Caki2 (cell line): ENCODE results near the gene SIX2. TPM values are rescaled to one million over a fixed set of nuclear protein-coding genes. Genes with fewer than 3 reads are reported as not detected.

ENCODE experiments used
- DNase-seq: peaks from one replicate; pipeline ENCODE4 v3.0.0-alpha.2; 2015; ENCODE audit warnings: low read depth
- in situ Hi-C: cut with HindIII; loops from 2 replicates; pipeline ENCODE4 v1.10.0; 2016; ENCODE audit warnings: low sequenced_read_pairs, low pct_unique_long_range_greater_than_20kb, mixed read lengths
- total RNA-seq: library from RNA; depleted of rRNA; stranded (reverse); fragments of >200 nt; shearing (Covaris generic); gene quantifications from 2 replicates; pipeline ENCODE4 v1.2.3, GENCODE V29; 2014; ENCODE audit warnings: low replicate concordance

Gene SIX2
- total RNA-seq, 1 experiment from 2014 or later: 6.8 TPM

DNA sequence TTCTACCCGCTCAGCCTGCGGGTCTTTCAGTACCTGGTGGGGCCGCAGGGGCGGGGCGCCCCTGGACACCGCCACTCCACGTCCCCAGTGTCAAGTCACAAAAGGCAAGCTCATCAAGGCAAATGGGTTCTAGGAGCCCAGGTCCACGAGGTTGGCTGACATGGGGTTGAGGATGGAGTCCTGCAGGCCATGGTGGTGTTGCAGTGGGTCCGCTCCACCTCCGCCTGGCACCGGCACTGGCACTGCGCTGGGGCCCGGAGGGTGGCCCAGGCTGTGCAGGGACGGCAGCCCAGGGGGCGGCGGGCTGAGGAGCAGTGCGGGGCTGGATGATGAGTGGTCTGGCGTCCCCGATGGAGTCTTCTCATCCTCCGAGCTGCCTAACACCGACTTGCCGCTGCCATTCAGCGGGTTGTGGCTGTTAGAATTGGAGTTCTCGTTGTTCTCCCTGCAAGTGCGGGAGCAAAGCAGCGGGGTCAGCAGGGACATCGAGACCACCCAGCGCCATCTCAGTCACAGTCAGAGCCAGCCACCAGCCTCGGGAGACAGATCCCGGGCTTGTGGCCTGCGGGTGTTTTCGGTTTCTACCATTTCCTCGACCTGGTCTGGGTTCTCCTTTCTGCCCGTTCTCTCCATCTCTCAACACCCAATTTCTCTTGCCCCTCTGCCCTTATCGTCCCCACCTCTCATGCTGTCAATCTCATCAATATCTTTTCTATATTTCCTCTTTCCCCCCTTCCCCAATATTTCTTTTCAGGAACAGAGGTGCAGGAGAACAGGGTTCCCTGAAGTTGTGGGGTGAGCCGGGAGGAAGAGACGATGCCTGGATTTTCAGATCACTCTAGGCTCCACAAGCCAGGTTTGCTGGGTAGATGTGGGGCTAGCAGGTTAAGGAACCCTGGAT lies 3.0 kb downstream of the SIX2 start:
- in situ Hi-C loops: no loop called here
- no peak for DNase-seq

DNA sequence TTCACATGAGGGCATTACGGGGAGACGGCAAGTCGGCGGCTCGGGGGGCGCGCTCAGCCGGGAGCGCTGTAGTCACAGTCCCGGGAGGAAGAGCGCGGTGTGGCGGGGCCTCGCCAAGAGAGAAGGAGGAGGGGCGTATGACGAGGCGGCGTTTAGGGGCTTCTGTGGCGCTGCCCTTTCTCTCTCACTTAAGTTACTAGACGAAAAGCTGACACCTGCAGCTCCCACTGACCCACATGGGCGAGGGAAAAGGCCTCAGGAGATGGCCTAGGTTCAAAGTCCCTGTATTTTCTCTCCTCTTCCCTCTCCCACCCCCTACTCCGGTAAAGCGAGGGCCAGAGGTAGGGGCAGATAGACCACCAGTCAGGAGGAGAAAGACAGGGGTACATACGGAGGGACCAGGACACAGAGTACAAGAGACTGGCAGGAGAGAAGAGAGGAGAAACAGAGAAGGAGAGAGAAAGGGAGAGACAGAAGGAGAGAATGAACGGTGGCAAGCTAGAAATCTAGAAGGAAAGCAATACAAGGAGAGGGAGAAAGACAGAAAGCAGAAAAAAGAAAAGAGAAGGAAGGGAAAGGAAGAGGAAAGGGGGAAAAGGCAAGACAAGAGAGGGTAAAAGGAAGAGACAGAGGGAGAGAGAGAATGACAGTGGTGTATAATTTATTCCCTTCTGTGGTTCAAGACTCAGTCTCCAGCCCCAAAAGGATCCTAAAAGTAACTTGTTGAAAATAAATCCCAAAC lies 3.8 kb downstream of the SIX2 start:
- DNase-seq: no peak
- in situ Hi-C loops: no loop called here

DNA sequence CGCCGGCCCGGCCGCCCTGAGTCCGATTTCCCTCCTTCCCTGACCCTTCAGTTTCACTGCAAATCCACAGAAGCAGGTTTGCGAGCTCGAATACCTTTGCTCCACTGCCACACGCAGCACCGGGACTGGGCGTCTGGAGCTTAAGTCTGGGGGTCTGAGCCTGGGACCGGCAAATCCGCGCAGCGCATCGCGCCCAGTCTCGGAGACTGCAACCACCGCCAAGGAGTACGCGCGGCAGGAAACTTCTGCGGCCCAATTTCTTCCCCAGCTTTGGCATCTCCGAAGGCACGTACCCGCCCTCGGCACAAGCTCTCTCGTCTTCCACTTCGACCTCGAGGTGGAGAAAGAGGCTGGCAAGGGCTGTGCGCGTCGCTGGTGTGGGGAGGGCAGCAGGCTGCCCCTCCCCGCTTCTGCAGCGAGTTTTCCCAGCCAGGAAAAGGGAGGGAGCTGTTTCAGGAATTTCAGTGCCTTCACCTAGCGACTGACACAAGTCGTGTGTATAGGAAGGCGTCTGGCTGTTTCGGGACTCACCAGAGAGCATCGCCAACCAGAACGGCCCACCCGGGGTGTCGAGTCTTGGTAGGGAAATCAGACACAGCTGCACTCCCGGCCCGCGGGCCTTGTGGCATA lies 4.6 kb downstream of the SIX2 start:
- in situ Hi-C loops: no loop called here
- DNase-seq: no peak

DNA sequence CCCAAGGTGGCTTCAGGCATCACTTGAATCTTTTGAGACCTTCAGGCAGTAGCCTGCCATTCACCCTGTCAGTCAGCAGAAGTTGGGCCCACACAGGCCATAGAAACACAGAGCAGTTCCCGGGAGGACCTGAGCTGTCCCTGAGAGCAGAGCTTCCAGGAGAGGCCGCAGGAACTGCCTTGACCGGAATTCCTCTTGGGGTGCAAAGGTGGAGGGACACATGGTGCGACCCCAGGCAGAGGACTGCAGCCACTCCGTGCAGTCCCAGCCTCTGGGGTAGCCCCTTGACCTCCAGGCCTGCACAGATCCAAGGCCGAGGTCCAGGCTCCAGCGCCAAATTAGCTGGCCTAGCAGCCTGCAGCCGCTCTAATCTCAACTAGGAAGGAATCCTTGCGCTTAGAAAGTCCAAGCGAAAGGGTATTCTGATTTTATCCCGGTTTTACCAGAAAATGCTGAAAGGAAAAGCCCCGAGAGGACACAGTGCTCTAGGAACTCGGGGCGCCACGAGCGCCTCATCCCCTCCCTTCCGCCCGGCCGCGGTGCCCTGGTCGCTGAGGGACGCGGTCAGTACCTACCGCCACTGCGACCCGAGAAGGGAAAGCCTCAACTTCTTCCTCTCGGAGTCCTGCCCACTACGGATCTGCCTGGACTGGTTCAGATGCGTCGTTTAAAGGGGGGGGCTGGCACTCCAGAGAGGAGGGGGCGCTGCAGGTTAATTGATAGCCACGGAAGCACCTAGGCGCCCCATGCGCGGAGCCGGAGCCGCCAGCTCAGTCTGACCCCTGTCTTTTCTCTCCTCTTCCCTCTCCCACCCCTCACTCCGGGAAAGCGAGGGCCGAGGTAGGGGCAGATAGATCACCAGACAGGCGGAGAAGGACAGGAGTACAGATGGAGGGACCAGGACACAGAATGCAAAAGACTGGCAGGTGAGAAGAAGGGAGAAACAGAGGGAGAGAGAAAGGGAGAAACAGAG lies 5.4 kb downstream of the SIX2 start:
- no peak for DNase-seq
- in situ Hi-C loops: no loop called here

DNA sequence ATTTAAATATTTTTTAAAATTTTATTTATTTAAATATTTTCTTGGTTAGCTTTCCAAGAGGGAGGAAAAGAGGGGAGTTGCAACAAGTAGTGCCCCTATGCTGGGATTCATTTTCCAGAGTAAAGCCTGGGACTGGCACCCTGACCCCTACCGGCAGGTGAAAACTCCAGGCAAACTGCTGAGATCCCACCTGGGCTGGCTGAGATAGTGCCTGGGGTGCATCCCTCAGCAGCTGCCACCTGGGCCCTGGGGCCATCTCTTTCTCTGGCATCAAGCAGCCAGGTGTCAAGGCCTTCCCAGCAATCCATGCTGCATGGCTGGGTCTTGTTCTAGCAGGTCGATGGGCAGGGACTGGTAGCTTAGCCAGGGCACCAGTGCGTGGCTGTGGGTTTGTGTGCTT lies 6.6 kb downstream of the SIX2 start:
- DNase-seq: no peak
- in situ Hi-C loops: no loop called here

DNA sequence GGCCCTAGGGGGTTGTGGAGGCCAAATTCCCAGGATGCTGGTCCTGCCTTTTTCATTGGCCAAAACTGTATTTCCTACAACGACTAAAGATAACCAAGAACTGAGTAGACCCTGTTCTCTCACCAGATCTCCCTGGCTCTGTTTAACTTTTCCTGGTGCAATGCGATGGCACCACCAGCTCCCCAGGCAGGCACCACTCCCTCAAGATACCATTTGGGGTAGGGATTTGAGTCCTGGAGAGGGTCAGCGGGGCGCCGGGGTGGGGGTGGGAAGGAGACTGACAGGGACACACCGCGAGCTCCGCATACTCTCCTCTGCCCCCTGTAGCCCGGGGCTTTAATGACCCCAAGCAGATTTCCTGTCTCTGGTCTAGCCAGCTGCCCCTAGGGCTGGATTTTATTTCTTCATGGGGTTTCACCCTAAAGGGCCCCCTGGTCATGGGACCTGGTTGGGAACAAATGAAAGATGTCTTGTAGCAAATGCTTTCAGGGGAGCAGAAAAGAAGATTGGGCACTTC lies 7.3 kb downstream of the SIX2 start:
- no peak for DNase-seq
- in situ Hi-C loops: no loop called here

DNA sequence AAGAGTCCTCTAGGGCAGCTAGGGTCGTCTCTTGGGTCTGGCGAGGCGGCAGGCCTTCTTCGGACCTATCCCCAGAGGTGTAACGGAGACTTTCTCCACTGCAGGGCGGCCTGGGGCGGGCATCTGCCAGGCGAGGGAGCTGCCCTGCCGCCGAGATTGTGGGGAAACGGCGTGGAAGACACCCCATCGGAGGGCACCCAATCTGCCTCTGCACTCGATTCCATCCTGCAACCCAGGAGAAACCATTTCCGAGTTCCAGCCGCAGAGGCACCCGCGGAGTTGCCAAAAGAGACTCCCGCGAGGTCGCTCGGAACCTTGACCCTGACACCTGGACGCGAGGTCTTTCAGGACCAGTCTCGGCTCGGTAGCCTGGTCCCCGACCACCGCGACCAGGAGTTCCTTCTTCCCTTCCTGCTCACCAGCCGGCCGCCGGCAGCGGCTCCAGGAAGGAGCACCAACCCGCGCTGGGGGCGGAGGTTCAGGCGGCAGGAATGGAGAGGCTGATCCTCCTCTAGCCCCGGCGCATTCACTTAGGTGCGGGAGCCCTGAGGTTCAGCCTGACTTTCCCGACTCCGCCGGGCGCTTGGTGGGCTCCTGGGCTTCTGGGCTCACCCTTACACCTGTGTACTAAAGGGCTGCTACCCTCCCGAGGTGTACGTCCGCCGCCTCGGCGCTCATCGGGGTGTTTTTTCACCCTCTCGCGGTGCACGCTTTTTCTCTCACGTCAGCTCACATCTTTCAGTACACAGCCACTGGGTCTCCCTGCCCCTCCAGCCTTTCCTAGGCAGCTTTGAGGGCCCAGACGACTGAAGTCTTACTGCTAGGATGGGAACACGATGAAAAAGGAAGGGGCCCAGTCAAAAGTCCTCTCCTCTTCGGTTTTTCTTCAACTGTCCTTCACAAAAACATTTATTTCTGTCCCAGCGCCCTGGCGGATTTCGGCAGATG lies 8.1 kb downstream of the SIX2 start:
- DNase-seq: no peak
- in situ Hi-C loops: no loop called here

DNA sequence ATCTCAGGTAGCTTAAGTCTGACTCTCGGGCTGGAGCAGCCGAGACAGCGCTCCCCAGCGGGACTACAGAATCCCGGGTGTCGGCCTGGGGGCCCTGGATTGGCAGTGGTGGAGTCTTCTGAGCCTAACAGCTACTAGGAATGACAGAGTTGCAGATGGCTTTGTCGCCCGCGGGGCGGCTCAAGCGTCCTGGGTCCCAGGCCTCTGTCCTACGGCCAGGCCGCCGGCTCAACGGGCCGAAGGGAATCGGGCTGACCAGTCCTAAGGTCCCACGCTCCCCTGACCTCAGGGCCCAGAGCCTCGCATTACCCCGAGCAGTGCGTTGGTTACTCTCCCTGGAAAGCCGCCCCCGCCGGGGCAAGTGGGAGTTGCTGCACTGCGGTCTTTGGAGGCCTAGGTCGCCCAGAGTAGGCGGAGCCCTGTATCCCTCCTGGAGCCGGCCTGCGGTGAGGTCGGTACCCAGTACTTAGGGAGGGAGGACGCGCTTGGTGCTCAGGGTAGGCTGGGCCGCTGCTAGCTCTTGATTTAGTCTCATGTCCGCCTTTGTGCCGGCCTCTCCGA lies 8.8 kb downstream of the SIX2 start:
- in situ Hi-C loops: no loop called here
- no peak for DNase-seq

DNA sequence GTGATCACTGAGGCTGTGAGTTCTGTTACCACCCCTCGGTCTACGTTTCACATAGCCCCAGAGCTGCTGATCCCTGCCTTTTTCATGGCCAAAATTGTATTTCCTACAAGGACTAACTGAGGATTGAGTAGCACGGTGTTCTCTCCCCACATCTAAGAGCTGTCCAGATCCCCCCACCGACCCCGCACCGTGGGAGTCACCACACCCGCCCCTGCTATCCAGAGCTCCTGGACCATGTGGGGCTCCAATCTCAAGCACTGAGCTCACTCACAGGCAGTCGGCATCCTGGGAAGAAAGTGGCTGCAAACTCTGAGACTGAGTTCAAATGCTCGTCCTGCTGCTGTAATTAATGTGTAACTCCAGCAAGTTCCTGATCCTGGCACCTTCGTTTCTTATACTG lies 9.7 kb downstream of the SIX2 start:
- in situ Hi-C loops: loop anchor here (25.0 kb wide), 1 partner anchor 488 kb away; no protein-coding TSS in a partner anchor
- no peak for DNase-seq

DNA sequence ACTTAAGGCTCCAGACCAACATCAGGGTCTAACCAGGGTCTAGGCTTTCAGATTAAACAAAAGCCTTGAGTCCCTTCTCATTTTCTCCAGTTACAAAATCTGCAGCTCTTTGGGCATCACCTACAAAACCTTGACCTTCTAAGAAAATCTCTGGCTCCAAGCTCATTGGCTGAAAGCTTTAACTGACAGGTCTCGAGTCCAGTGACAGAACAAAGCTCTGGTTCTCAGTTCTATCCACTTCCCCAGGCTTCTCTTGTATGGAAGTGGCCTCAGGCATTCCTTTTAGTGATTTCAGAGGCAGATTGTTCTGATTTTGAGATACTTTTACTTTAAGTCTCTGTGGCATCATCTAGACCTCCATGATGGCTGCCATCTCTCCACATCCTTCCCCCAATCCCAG lies 11.3 kb downstream of the SIX2 start:
- in situ Hi-C loops: loop anchor here (25.0 kb wide), 1 partner anchor 489 kb away; no protein-coding TSS in a partner anchor
- DNase-seq: no peak

DNA sequence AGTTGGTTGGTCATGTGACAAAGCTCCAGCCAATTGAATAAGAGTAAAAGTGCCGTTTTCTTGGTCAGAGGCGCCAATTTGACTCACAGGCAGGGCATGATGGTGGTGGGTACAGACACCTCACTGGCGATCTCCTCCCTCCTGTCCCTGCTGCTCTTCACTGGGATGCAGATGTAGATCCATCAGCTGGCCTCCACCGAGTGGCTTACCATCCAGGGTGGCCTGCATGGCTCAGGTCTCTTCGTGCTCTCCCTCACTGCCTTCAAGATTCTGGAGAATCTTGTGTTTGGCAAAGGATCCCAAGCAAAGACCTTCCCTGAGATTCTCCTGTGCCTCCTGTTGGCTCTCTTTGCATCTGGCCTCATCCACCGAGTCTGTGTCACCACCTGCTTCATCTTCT lies 12.9 kb downstream of the SIX2 start:
- in situ Hi-C loops: loop anchor here (25.0 kb wide), 1 partner anchor 491 kb away; no protein-coding TSS in a partner anchor
- no peak for DNase-seq

DNA sequence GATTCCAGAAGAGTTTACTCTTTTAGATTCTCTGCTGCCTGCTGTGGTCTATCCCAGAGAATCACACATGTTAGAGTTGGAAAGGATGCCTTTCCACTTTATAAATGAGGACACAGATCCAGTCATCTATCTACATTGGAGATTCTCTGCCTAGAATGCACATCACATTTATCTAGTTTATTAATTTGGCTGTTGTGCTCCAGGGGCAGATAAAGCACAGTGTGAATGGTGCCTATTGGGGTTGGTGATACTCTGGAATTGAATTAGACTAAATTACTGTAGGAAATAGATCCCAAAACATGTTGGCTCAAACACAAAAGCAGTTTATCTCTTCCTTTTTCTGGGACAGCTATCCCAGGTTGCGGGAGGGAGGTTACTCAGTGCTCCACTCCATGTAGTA lies 14.9 kb downstream of the SIX2 start:
- in situ Hi-C loops: loop anchor here (25.0 kb wide), 1 partner anchor 493 kb away; no protein-coding TSS in a partner anchor
- no peak for DNase-seq

DNA sequence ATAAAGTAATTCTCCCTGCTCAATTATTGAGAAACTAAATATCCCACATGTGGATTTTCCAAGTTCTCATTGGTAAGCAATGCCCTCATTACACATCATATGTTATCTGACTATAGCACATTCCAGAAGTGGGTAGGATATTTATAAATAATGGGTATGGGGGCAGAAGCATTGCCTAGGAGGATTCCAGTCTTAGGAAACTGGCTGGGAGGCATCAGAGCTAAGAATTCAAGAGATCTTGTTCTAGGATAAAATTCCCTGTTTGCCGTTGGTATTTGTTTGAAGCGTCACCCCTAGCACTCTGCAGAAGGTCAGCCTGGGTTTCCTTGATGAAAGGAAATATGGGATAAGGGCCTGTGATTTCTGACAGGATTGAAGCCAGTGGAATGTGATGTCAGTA lies 20.1 kb downstream of the SIX2 start:
- in situ Hi-C loops: loop anchor here (25.0 kb wide), 1 partner anchor 498 kb away; no protein-coding TSS in a partner anchor
- no peak for DNase-seq

DNA sequence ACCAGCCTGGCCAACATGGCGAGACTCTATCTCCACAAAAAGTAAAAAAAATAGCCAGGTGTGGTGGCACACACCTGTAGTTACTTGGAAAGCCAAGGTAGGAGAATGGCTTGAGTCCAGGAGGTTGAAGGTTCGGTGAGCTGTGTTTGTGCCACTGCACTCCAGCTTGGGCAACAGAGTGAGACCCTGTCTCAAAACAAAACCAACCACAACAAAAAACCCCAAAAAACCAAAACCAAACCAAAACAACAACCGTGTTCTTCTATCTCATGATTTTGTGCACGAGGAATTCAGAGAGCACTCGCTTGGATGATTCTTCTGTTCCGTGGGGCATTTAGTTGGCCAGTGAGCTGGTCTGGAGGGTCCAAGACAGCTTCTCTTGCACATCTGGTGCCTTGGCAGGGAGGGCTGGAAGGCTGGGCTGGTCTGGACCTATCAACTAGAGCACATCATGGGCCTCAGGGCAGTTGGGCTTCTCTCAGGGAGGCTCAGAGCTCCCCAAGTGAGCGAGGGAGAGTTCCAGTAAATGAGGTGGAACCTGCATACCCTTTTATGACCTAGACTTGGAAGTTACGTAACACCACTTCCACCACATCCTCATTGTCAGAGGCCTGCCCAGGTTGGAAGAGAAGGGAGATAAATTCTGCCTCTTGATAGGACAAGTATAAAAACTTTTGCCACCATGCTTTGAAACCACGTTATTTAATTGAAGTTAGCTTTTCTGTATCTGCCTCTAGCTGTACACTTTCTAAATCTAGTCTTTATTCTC lies 25.2 kb downstream of the SIX2 start:
- in situ Hi-C loops: loop anchor here (25.0 kb wide), 1 partner anchor 503 kb away; no protein-coding TSS in a partner anchor
- DNase-seq: no peak

DNA sequence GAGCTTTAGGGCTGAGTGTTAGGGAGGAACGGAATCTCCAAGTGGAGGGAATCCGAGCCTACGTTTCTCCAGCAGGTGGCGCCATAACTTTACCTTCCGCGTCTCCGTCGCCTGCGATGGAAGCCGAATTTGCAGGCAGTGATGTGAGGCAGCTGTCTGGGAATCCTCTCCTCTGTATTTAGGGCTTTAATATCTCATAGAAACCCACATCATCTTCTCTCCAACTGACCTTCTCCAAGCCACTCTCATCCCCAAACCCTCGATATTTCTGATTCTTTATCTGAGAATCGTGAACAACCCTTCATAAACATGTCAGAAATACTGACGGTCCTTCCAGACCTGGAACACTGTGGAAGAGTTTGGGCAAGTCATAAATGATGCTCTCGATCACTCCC lies 27.5 kb downstream of the SIX2 start:
- DNase-seq: peak; percentile 56

More for the DNA sequence above, 27.5 kb downstream of the SIX2 start:
- in situ Hi-C loops: loop anchor here (25.0 kb wide), 1 partner anchor 506 kb away; no protein-coding TSS in a partner anchor
